CD1c-positive myeloid dendritic cell (primary cell): ENCODE measurements around the gene KCNG3.

Experiments used
- DNase-seq: peaks from one replicate; pipeline ENCODE4 v3.0.0-alpha.2; 2016; ENCODE audit errors: extremely low spot score

Gene KCNG3, protein sequence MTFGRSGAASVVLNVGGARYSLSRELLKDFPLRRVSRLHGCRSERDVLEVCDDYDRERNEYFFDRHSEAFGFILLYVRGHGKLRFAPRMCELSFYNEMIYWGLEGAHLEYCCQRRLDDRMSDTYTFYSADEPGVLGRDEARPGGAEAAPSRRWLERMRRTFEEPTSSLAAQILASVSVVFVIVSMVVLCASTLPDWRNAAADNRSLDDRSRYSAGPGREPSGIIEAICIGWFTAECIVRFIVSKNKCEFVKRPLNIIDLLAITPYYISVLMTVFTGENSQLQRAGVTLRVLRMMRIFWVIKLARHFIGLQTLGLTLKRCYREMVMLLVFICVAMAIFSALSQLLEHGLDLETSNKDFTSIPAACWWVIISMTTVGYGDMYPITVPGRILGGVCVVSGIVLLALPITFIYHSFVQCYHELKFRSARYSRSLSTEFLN

DNA sequence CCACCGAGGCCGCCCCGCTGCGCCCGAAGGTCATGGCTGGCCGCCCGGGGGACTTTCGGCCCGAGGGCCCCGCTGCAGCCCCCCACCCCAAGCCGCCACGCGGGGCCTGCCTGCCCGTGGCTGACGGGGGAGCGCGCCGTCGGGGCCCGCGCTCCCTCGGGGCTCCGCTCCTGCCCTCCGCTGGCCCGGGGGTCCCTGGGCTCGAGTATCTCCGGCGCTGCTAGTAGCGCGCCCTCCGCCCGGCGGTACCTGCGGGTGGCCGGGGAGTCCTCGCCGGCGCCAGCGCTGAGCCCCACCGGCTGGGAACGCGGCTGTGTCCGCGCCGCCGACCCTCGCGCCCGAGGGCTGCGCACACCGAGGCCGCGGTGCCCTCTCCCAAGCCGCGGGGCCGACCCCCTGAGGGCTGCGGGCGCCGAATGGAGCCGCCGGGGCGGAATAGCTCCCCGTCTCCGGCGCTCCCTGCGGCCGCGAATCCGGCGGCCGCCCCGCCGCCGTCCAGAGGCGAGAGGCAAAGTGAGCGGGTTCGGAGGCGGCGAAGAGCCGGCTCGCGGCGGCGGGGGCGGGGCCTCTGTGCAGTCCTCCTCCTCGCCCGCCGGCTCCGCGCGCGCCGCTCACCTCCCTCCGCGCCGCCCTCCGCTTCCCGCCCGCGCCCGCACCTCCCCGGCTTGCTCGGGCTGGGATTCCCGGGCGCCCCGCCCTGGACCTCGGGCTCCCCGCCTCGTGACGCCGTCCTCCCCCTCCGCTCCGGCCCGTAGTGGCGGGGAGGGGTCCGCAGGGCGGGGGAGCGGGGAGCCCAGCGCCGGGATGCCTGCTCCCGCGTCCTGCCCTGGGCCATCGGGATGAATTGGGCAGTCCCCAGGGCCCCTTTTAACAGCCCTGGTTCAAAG, at the start of gene KCNG3:
Gene KCNG3 (minus strand): TSS at position 515 of the 887 bp plus-strand sequence. CDS start 481 bp downstream, at position 34.
- peak; percentile 54 for DNase-seq

DNA sequence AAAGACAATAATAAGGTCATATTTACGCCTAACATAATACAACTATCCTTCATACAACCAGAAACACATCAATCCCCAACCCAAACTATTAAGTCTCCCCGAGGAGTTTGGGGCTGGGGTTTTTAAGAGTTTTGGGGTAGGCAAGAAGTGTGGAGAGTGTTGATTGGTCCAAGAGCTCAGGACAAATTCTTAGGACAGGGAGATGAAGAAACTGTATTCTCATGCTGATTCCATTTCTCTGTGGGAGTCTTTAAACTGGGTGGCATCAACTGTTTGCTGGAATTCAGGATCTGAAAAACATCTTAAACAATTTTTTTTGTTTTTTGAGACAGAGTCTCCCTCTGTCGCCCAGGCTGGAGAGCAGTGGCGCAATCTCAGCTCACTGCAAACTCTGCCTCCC, 49.1 kb upstream of the KCNG3 start:
- DNase-seq: no peak

DNA sequence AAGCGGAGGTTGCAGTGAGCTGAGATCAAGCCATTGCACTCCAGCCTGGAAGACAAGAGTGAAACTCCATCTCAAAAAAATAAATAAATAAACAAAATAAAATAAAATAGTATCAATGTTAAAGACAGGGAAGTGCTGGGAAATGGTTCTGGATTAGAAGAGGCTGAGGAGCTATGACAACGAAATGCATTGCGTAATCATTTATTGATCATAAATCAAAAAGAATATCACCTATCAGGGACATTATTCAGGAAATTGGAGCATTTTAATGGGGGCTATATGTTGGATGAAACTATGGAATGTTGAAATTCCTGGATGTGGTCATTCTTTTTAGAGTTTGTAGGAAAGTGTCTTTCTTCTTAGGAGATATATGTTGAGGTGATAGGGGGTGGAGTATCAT, 43.7 kb upstream of the KCNG3 start:
- DNase-seq: no peak

- no peak for DNase-seq
Observed at GRCh38 chr2:42532397-42532796, 38.6 kb upstream of the KCNG3 start.

DNA sequence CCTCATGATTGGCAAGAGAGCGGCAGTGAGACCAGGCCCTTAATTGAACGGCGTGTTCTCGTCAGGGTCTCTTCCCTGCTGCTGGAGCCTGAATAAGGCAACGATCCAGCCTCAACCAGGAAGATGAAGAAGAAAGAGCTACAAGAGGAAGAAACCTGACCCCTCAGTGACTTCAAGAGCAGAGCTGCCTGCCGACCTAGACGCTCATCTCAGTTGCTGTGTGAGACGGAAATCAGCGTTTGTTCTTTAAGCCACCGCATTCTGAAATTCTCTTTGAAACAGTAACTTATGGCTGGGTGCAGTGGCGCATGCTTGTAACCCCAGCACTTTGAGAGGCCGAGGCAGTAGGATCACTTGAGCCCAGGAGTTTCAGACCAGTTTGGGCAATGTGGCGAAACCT, 29.6 kb upstream of the KCNG3 start:
- no peak for DNase-seq

DNA sequence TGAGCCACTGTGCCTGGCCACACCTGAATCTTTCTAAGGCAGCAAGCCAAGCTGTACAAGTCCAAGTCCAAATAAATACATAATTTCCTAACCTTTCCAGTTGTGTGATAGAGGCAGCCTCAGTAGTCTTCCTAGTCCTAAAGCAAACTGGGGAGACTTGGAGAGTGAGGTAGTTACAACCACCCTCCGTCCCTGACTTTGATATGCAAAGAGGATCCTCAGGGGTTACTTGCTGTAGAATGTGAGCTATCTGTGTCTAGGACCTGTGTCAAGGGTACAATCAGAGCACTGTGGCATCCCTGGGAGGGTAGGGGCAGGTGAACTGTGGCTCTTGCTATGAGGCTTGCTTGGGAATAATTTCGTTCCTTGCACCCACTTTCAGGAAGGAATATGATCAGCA, 28.3 kb upstream of the KCNG3 start:
- no peak for DNase-seq

DNA sequence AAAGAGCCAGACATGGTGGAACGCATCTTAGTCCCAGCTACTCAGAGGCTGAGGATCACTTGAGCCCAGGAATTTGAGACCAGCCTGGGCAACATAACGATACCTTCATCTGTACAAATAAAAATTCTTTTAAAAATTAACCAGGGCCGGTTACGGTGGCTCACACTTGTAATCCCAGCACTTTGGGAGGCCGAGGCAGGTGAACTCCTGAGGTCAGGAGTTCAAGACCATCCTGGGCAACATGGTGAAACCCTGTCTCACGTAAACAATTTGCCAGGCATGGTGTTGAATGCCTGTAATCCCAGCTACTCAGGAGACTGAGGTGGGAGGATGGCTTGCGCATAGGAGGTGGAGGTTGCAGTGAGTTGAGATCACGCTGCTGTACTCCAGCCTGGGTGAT, 25.8 kb upstream of the KCNG3 start:
- no peak for DNase-seq

GRCh38 chr2:42516418-42516901, 22.7 kb upstream of the KCNG3 start:
- DNase-seq: no peak

DNA sequence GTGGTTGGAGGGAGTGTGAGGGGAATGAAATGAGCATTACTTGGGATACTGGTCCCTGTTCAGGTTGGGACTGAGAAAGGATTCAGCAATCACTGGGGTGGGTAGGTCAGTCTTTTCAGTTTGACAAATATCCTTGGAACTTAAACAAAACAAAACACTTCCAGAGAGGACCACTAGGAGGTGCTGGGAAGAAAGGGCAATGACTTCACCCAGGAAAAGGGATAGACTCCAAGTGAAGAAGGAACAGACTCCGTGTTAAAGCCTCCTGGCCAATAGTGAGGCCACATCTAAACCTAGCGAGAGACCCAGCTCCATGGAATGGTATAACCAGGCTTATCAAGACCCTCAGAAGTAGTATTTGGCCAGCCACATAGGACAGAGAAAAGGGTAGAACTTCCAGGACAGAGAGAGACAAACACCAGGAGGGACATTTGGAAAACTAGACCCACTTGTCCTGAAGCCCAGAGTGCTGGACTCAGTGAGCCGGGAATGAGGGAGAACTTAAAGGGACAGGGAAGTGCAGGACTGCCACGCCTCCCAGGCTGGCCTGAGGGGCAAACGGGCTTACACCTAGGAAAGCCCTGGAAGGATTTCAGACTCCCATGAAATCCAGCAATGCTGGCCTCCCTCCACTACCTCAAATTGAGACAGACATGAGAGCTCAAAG, 19.6 kb upstream of the KCNG3 start:
- peak; percentile 48 for DNase-seq

DNA sequence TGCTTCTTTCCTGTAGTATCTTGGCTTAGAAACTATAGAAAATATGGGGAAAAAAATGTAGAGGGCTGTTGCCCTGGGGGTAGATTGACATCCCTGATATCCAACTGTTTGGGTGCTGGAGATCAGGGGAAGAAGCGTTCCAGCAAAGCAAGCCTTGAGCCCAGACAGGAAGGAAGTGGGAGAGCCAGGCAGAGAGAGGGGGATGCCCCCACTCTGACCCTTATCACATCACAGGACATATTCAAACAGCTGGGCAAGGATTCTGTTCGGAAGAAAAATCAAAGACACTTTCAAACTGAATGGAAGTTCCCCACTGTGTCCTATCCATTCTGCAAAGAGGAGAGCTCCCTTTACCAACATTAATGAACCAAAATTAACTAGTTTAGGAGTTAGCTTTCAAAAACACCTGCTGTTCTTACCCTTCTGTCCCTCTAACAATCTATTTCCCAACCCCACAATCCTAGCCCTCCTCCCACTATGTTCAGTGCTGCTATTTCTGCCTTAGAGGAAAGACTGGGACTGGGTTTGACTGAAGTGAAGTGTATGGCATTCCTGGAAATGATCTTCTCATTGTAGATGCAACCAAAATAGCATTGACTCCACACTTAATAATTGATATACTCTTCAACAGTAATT, 16.9 kb upstream of the KCNG3 start:
- DNase-seq: no peak

- DNase-seq: no peak
Observed at GRCh38 chr2:42510191-42510590, 16.4 kb upstream of the KCNG3 start.

DNA sequence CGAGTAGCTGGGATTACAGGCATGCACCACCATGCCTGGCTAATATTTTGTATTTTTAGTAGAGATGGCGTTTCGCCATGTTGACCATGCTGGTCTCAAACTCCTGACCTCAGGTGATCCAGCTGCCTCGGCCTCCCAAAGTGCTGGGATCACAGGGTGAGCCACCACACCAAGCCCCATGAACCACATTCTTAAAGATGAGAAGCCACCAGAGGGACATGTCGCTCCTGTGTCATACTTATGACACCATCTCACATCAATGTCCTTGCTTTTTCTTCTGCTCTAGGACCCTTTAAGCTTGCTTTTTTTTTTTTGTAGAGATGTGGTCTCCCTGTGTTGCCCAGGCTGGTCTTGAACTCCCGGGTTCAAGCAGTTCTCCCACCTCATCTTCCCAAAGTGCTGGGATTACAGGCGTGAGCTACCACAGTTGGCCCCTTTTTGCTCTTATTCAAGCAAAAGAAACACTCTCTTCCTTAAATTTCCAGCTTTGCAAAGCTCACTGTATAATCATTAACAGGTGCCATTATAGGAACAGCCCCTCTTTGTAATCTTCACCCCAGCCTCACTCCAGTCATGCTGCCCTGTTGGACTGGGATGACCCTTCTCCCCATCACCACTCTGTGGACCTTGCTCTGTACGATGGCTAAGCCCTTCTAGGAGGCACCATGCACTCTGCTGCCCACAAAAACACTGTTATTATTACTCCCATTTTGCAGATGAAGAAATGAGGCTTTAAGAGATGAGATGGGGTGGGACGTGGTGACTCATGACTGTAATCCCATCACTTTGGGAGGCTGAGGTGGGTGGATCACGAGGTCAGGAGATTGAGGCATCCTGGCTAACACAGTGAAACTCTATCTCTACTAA, 10.8 kb upstream of the KCNG3 start:
- DNase-seq: no peak

DNA sequence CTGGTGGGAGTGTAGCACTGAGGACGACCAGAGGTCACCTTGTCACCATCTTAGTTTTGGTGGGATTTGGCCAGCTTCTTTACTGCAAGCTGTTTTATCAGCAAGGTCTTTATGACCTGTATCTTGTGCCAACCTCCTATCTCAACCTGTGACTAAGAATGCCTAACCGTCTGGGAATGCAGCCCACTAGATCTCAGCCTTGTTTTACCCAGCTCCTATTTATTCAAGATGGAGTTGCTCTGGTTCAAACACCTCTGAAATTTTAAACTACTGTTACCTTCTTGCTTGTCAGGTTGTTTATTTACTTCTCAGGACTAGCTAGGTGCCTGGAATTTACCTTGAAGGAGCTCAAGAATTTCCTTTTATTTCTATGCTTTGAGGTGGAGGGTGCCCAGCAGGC, 9.5 kb upstream of the KCNG3 start:
- no peak for DNase-seq

- no peak for DNase-seq
Observed at GRCh38 chr2:42498497-42498896, 4.7 kb upstream of the KCNG3 start.

GRCh38 chr2:42495611-42496010, 1.8 kb upstream of the KCNG3 start:
- DNase-seq: no peak

DNA sequence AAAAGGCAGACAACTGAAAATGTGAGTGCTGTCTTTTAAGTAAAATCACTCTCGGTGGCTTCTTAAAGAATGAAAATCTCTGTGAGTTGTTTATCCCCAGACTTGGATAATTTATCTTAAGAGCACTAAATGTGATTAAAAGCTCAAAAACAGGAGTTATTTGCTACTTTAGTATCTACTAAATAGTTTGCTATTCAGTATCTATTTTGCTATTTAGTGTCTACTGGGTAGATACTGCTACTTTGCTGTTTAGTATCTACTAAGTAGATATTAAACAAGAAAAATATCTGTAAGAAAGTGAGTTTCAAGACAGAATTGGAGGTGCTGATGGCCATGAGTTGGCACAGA, 1.4 kb upstream of the KCNG3 start:
- DNase-seq: no peak

DNA sequence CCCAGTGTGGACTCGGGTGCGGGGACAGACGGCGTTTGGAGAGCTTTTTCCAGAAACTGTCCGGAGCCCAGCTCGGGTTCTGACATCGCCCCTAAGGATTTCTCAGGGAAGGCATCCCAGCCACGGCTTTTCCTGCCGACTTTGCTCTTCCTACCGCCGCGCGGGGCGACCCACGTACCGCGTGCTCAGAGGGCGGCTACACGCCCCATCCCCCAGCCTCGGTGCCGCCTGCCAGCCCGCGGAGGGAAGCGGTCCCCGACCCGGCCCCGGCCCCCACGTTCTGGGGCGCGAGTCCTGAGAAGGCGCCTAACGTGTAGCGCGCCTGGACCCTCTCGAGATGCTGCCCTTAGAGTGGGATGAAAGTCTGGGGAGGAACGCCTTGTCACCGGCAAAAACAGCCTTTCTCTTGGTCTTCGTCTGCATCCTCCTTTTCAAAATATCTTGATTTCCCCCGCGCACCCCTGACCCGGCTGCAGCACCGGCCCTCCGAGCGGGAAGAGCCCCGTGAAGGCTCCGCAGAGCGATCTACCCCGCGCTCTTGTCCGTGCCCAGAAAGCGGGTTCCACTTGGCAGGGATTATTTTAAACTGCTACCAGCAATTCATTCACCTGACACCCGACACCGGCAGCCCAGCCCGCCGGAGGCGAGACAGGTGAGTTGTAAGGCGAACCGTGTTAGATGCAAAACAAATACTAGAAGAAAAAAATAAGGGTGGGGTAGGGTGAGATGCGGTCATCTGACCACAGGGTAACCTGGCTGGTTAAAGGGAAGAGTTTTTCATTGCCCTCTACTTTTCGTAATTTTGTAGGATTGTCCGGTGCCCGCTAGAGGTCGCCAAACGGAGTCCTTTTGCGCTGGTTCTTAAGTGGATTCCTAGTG, 812 bp upstream of the KCNG3 start:
- peak; percentile 74 for DNase-seq

- DNase-seq: peak; percentile 21
Observed at GRCh38 chr2:42492691-42493467, 903 bp downstream of the KCNG3 start.

DNA sequence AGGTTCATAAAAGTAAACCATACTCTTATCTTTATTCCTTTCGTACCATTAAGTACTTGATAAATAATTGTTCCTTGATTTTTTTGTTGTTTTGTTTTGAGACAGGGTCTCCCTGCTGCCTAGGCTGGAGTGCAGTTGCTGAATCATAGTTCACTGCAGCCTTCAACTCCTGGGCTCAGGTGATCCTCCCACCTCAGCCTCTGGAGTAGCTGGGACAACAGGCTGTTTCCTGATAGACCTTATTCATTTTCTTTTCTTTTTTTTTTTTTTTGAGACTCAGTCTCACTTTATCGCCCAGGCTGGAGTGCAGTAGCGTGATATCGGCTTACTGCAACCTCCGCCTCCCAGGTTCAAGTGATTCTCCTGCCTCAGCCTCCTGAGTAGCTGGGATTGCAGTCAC, 5.5 kb downstream of the KCNG3 start:
- no peak for DNase-seq
